GM12873 (cell line): Measurements from ENCODE around the gene LCOR.

Experiments
- TF ChIP-seq, protein P1 (sequence below): IDR thresholded peaks from 2 replicates; pipeline ENCODE4 v1.5.1; 2012; ENCODE audit warnings: low read depth, mild to moderate bottlenecking, moderate library complexity, low read length, control low read depth; ENCODE audit not compliant: insufficient read depth; ENCODE audit errors: missing control alignments

The LCOR gene

DNA sequence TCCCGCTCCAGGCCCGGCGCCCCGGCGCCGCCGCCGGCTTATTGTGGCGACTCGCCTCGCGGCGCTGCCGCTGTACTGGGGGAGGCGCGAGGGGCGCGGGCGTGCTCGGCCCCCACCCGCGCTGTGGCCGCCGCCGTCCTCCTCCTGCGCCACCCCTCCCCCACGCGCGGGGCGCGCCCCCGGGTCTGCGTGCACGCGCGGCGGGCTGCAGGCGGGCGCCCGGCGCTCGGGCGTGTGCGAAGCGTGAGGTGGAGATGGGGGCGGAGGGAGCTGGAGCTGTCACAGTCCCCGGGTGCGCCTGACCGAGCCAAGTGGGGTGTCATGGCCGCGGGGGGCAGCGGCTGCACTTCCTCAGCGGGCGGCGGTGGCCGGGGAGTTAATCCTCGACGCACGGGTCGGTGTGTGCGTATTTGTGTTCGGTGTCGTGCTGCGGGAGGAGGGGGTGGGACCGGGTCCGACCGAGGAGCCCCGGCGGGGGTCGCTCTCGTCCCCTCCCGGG lies 672 bp downstream of the LCOR start:
- TF ChIP-seq, protein P1, sequence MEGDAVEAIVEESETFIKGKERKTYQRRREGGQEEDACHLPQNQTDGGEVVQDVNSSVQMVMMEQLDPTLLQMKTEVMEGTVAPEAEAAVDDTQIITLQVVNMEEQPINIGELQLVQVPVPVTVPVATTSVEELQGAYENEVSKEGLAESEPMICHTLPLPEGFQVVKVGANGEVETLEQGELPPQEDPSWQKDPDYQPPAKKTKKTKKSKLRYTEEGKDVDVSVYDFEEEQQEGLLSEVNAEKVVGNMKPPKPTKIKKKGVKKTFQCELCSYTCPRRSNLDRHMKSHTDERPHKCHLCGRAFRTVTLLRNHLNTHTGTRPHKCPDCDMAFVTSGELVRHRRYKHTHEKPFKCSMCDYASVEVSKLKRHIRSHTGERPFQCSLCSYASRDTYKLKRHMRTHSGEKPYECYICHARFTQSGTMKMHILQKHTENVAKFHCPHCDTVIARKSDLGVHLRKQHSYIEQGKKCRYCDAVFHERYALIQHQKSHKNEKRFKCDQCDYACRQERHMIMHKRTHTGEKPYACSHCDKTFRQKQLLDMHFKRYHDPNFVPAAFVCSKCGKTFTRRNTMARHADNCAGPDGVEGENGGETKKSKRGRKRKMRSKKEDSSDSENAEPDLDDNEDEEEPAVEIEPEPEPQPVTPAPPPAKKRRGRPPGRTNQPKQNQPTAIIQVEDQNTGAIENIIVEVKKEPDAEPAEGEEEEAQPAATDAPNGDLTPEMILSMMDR = no peak

GRCh38 chr10:96833220-96834001 lies 1.3 kb downstream of the LCOR start:
- TF ChIP-seq, protein P1 = no peak

GRCh38 chr10:96834120-96834519 lies 2.0 kb downstream of the LCOR start:
- TF ChIP-seq, protein P1 = no peak

- TF ChIP-seq, protein P1 = no peak
Measured at GRCh38 chr10:96835899-96836298, 3.8 kb downstream of the LCOR start.

DNA sequence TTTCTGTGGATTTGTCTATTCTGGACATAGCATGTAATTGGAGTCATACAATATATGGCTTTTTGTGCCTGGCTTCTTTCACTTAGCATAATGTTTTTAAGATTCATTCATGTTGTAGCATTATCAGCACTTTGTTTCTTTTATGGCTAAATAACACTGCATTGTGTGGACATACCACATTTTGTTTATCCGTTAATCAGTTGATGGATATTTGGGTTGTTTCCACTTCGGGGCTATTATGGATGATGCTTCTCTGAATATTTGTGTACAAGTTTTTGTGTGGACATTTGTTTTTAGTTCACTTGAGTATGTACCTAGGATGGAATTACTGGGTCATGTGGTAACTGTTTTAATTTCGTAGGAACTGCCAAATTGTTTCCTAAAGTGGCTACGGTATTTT lies 6.4 kb downstream of the LCOR start:
- TF ChIP-seq, protein P1 = no peak

DNA sequence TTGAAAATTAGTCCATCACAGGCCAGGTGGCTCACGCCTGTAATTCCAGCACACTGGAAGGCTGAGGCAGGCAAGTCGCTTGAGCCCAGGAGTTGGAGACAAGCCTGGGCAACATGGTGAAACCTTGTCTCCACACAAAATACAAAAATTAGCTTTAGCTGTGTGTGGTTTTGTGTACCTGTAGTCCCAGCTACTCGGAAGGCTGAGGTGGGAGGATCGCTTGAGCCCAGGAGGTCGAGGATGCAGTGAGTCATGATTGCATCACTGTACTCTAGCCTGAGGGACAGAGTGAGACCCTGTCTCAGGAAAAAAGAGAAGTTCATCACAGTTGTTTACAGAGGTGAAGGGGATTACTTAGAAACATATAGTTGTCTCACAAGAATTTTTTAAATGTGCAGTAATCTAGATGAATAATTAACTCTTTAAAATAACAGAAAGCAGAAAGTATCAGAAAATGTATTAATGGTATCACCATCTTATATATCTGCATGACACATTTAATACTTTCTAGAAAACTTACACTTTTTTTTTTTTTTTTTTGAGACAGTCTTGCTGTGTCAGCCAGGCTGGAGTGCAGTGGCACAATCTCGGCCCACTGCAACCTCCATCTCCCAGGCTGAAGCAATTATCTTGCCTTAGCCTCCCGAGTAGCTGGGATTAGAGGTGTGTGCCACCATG lies 8.9 kb downstream of the LCOR start:
- TF ChIP-seq, protein P1 = no peak
